Subcutaneous adipose tissue (tissue), 4 donors: ENCODE data around the gene SELENOO. TPM values are rescaled to one million over a fixed set of nuclear protein-coding genes. Genes with fewer than 3 reads are reported as not detected.

Experiments used
- CTCF ChIP-seq: fragments of 450-650 bp; IDR thresholded peaks from one replicate; pipeline ENCODE4 v1.5.1; 2016; ENCODE audit warnings: low read depth, mild to moderate bottlenecking, control low read depth, antibody characterized with exemption, moderate library complexity
- total RNA-seq, 4 donors: library from RNA; depleted of rRNA; stranded (reverse); fragments of >200 nt; gene quantifications; one replicate each; pipeline ENCODE4 v1.1.0, GENCODE V29; 2016

Gene SELENOO
- total RNA-seq, 4 donors from 2014 or later, result 13.2 to 36.5 (median 18.9) TPM

- no peak for TF ChIP-seq CTCF
Observed at GRCh38 chr22:50247748-50248147, 46.9 kb downstream of the SELENOO start.

- no peak for TF ChIP-seq CTCF
Observed at GRCh38 chr22:50248196-50249081, 47.6 kb downstream of the SELENOO start.

GRCh38 chr22:50249341-50250248 lies 48.8 kb downstream of the SELENOO start:
- TF ChIP-seq CTCF, result no peak

GRCh38 chr22:50250249-50250554 lies 49.4 kb downstream of the SELENOO start:
- no peak for TF ChIP-seq CTCF

GRCh38 chr22:50250555-50251476 lies 50.0 kb downstream of the SELENOO start, which contains the start of gene HDAC10:
Gene HDAC10 (minus strand): TSS chr22:50251265. CDS start chr22:50251032, 233 bp downstream.
- no peak for TF ChIP-seq CTCF

- TF ChIP-seq CTCF, result no peak
Observed at GRCh38 chr22:50251477-50252081, 50.8 kb downstream of the SELENOO start.
